HG02588 (cell line): ENCODE measurements around the gene ADAMTS12.
"Not testable (repeated sequence)": the region's sequence is repeated elsewhere in the genome, so short reads cannot be mapped to it uniquely, and the experiment has no call there.

Experiments
- ATAC-seq: cut with Tn5 transposase; IDR thresholded peaks from one replicate; pipeline ENCODE4 v1.9.1; 2021; ENCODE audit warnings: mild to moderate bottlenecking, moderate library complexity; ENCODE audit not compliant: unreplicated experiment

The ADAMTS12 gene

GRCh38 chr5:33539212-33539611 lies 352.6 kb downstream of the ADAMTS12 start:
- no peak for ATAC-seq

- ATAC-seq, result no peak
Observed at GRCh38 chr5:33538201-33538600, 353.6 kb downstream of the ADAMTS12 start.

DNA sequence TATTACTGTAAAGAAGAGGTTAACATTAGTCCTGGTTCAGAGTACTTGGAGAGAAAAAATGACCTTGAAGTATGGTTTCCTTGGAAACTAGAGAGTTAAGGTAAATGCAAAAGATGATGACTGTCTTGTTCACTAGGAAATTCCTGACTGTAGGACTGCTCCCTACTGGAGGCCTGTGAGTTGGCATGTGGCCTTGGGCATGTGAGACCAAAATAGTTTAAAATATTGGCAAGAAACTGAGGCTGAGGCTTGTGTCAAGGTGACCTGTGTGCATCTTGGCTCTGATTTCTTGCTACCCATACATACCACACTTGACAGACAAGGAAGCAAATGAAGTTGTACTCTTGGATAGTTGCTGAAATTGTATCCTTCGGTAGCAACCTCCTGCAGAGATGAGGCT lies 354.6 kb downstream of the ADAMTS12 start:
- ATAC-seq, result no peak

DNA sequence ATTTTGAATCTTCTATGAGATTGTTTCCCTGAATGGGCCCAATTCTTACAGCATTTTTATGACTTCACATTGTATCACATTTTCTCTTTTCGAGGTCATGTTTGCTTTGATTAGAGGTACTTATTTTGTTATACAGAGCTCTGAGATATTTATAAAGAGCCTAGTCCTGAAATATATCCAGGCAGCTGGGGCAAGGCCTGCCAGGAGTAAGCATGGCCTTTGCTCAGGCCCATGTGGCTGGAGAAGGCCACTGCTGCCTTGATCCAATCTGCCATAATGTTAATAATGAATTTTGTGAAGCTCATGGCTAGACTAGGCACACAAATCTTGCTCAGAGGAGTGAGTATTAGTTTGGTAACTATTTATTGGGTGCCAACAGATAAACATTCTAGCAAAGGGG lies 355.0 kb downstream of the ADAMTS12 start:
- ATAC-seq, result no peak

GRCh38 chr5:33531824-33532223 lies 360.0 kb downstream of the ADAMTS12 start:
- ATAC-seq, result no peak

DNA sequence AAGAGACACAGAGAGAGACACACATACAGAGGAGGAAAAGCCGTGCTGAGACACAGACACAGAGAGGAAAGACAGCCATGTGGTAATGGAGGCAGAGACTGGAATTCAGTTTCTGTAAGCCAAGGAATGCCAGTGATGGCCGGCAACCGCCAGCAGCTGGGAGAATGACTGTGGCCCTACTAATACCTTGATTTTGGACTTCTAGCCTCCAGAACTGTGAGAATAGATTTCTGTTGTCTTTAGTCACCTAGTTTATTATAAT lies 360.8 kb downstream of the ADAMTS12 start:
- ATAC-seq, result no peak

DNA sequence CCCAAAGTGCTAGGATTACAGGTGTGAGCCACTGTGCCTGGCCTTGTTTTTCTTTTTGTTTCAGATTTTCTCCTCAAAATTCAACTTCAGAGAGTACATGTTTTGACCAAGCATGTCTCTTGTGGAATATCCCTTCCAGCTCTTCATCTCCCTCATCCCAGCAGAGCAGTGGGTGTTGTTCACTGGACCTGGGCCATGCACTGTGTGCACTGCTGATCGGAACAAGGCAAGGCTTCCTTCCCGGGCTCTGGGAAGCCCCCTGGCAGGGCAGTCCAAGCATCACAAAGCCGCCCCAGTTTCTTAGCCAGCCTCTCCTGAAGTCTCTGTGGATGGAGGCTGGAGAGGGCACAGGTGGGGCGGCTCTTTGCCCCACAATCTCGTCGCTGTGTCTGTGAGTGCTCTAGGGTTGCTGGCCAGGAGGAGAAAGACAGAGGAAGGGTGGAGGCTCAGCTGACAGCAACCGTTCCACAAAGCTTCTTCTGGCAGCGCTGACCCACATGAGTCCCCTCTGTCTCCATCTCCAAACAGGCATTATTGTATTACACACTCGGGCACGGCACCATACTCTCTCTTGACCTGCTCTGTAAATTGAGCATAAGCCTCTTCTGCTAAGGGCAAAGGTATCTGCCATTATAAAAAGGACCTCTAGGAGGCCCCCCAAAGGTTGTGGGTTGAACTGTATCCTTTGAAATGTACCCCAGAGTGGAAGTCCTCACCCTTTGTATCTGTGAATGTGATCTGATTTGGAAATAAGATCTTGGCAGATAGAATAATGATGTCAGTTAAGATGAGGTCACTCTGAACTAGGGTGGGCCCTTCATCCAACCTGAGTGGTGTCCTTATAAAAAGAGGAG lies 361.4 kb downstream of the ADAMTS12 start:
- no peak for ATAC-seq

- no peak for ATAC-seq
Observed at GRCh38 chr5:33527696-33528095, 364.1 kb downstream of the ADAMTS12 start.

DNA sequence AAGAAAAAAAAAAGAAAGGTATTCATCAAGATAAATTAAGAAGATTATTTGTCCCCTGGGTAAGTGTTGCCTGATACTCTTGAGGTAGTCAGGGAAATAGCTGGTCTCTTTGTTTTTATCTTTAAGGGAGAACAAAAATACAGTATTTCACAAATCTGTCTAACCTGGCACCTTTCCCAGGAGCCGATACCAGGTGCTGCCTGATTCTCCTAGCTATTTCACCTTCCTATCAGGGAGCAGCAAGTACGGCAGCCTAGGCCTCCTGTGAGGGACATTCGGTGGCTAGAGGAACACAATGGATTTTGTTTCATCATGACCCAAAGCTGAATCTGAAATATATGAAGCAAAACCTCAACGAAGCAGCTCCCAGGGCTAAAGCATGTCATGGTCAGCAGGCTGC lies 365.0 kb downstream of the ADAMTS12 start:
- no peak for ATAC-seq

DNA sequence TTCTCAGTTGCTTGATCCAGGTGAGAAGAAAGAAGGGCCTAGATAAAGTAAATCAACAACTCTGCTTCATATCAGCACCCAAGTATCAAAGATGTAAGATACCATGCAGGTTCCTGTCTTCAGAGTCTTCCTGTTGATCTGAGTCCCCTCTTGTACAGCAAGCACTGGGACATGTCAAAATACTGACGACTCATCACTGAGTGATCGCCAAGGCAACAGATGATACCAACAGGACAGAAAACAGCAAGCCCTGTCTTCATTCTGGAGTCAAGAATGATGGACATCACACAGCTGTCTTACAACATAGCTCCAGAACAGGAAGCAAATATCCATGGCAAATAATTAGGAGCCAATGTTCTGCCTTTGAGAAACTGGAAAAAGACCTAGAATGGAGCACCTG lies 367.3 kb downstream of the ADAMTS12 start:
- ATAC-seq, result no peak

- ATAC-seq, result no peak
Observed at GRCh38 chr5:33523208-33523771, 368.5 kb downstream of the ADAMTS12 start.

- no peak for ATAC-seq
Observed at GRCh38 chr5:33516421-33516820, 375.4 kb downstream of the ADAMTS12 start.

DNA sequence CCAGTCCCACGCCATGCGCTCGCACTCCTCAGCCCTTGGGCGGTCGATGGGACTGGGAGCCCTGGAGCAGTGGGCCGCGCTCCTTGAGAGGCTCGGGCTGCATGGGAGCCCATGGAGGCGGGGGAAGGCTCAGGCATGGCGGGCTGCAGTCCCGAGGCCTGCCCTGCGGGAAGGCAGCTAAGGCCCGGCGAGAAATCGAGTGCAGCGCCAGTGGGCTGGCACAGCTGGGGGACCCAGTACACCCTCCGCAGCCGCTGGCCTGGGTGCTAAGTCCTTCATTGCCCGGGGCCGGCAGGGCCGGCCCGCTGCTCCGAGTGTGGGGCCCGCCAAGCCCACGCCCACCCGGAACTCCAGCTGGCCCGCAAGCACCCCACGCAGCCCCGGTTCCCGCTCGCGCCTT lies 376.4 kb downstream of the ADAMTS12 start:
- not testable (repeated sequence) for ATAC-seq

DNA sequence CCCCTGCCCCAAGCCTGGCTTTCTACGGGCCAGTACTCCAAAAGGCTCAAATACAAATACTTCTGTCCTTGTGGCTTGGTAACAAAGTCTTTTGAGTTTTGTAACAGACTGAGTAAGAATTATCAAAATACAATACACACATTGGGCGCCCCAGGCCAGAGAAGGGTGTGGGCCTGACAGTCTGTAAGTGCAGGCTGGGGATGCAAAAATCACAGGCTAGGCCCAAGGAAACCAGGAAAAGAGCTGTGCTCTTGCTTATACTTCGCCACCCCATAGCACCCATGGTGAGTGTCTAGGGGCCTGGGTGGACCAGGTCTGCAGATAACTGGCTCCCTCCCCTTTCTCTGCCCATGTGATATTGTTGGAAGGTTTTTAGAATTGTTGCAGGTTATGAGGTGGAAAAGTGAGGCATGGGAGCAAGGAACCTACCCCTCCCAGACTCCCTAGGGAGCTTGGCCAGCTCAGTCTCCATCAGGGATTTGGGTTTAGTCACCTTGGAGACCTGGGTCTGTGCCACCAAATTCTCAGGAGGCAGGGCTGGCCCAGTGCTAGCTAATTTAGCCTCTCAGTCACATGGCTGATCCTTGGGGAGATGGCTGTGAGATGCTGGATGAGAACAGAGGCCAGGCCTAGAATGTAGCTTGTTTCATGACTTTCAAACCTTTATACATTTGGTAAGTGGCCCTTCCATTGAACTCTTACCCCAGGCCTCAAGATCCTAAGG lies 378.2 kb downstream of the ADAMTS12 start:
- no peak for ATAC-seq

DNA sequence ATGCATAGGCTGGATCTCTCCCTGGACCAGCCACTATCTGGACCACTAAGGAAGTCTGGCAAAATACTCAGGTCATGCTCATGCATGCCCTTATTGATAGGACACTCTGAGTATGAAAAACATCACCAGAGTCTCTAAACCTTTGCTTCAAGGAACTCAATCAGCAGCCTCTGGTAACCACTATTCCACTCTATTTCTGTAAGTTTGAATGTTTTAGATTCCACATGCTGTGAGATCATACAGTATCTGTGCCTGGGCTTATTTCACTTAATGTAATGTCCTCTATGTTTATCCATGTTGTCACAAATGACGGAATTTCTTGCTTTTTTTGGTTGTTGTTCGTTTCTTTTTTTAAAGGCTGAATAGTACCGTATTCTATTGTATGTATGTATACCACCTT lies 382.8 kb downstream of the ADAMTS12 start:
- no peak for ATAC-seq

DNA sequence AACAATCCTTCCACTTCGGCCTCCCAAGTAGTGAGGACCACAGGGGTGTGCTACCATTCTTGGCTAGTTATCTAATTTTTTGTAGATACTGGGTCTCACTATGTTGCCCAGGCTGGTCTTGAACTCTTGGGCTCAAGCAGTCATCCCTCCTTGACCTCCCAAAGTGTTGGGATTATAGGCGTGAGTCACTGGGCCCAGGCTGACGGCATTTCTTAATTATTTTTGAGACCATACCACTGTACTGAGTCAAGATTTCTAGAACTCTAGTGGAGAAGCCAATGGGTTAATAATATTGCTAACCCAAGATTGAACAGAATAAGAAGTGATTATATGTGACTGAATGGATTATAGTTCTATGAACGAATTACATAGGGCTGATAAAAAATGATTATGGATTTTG lies 384.4 kb downstream of the ADAMTS12 start:
- no peak for ATAC-seq

GRCh38 chr5:33504570-33504969 lies 387.2 kb downstream of the ADAMTS12 start:
- no peak for ATAC-seq

GRCh38 chr5:33501899-33502298 lies 389.9 kb downstream of the ADAMTS12 start:
- ATAC-seq, result no peak

DNA sequence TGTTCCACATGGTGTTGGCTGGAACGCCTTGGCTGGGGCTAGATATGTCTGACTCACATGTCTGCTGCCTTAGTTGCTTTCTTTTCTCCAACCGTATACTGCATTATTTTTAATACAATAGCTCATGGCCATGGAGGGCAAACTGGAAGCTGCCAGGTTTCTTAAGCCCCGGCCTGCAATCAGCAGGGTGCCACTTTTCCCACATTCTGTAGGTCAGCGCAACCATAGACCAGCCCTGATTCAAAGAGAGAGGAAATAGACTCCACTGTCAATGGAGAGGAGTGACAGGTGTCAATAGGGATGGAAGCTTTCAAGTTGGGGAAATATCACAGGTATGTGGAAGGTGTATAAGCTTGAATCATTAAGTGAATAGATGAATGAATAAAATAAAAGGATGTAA lies 390.5 kb downstream of the ADAMTS12 start:
- ATAC-seq, result no peak

DNA sequence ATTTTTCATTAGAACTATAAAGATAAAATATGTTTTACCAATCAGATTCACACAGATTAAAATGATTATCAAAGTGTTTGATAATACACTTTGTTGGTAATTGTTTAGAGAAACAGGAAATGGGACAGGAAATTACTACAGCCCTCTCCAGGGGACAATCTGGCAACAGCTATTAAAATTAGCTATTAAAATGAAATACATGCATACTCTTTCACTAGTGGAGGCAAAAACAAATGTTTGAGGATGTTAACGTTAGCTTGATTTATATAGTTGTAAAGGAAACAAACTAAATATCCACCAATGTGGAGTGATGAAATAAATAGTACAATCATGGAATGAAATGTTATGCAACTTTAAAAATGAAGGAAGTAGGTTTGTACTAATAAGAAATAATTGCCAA lies 397.3 kb downstream of the ADAMTS12 start:
- ATAC-seq, result no peak

- ATAC-seq, result no peak
Observed at GRCh38 chr5:33491941-33492340, 399.8 kb downstream of the ADAMTS12 start.

DNA sequence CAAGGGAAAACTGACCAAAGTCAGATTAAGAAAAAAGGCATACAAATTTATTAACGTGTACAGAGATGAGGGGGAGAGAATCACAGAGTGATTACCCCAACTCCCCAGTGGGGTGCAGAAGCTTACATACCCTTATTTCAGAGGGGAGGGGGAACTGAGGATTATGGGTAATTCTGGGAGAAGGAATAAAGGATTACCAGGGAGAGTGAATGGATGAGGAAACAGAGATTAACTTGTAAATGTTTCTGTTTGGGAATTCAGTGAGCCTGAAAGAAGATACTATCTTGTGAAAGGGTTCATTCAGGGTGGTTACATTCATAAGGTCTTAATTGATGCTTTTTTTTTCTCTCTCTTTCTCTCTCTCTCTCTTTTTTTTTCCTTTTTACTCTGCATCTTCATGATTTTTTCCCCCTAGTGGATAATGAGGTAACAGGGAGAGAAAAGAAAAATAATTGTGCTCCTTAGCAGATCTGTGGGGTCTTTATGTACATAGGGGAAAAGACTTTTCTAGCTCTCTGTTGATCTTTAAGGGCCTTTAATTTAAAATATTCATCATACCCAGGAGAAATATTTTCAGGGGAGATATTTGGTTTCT lies 401.6 kb downstream of the ADAMTS12 start:
- ATAC-seq, result no peak
